Fibroblast of villous mesenchyme (primary cell): ENCODE measurements around the gene OPA3. TPM values are rescaled to one million over a fixed set of nuclear protein-coding genes. Genes with fewer than 3 reads are reported as not detected.

Experiments
- DNase-seq: peaks from one replicate; pipeline ENCODE4 v3.0.0-alpha.2; 2010; ENCODE audit warnings: low read depth
- H3K4me3 ChIP-seq: 2 replicates; pipeline ENCODE4 v1.5.1; 2011; ENCODE audit warnings: low read depth, mild to moderate bottlenecking, low read length
- CTCF ChIP-seq: IDR thresholded peaks from 2 replicates; pipeline ENCODE4 v1.5.1; 2012; ENCODE audit warnings: low read depth, mild to moderate bottlenecking, low read length; ENCODE audit not compliant: insufficient read depth
- total RNA-seq: library from RNA; depleted of rRNA; stranded (reverse); fragments of >200 nt; gene quantifications from 2 replicates; pipeline ENCODE4 v1.2.3, GENCODE V29; 2012

Gene OPA3
- total RNA-seq, 1 donor, result 8.2 TPM

GRCh38 chr19:45577111-45577905 lies 7.3 kb downstream of the OPA3 start:
- peak; percentile 92 for DNase-seq
- no peak for TF ChIP-seq CTCF
- no peak overlapping the region for H3K4me3 ChIP-seq

- no peak for DNase-seq
- no peak for TF ChIP-seq CTCF
- no peak overlapping the region for H3K4me3 ChIP-seq
Measured at GRCh38 chr19:45576682-45577081, 7.9 kb downstream of the OPA3 start.

- TF ChIP-seq CTCF, result no peak
- no peak overlapping the region for H3K4me3 ChIP-seq
- no peak for DNase-seq
Measured at GRCh38 chr19:45575216-45575615, 9.4 kb downstream of the OPA3 start.

- H3K4me3 ChIP-seq, result no peak overlapping the region
- peak; percentile 38 for DNase-seq
- TF ChIP-seq CTCF, result no peak
Measured at GRCh38 chr19:45574526-45574925, 10.1 kb downstream of the OPA3 start.

- no peak for DNase-seq
- TF ChIP-seq CTCF, result no peak
- no peak overlapping the region for H3K4me3 ChIP-seq
Measured at GRCh38 chr19:45571457-45572220, 13.0 kb downstream of the OPA3 start.

- peak; percentile 39 for DNase-seq
- H3K4me3 ChIP-seq, result no peak overlapping the region
- peak; percentile 80 for TF ChIP-seq CTCF
Measured at GRCh38 chr19:45569619-45570421, 14.8 kb downstream of the OPA3 start.
